AG04449 (cell line): ENCODE measurements around the gene DBET.
"Not testable (repeated sequence)": the region's sequence is repeated elsewhere in the genome, so short reads cannot be mapped to it uniquely, and the experiment has no call there.

ENCODE experiments used
- CTCF ChIA-PET: fragments of 350-600 bp; formaldehyde crosslinking; extraction: SDS; loops from one replicate; lab custom pipeline; 2021; ENCODE audit warnings: antibody characterized with exemption; lab: Yijun Ruan, JAX
- POLR2A ChIA-PET: fragments of 400-600, 350-600 bp; formaldehyde crosslinking; extraction: SDS; loops from one replicate; lab custom pipeline; 2020; ENCODE audit warnings: antibody characterized with exemption, inconsistent platforms; lab: Yijun Ruan, JAX
- DNase-seq: peaks from one replicate; pipeline ENCODE4 v3.0.0-alpha.2; 2010; ENCODE audit warnings: low read depth, low spot score
- H3K4me3 ChIP-seq: 2 replicates; pipeline ENCODE4 v1.5.1; 2011; ENCODE audit warnings: low read depth, mild to moderate bottlenecking, control low read depth, low read length
- TF ChIP-seq, protein P1 (sequence below): IDR thresholded peaks from one replicate; pipeline ENCODE4 v1.5.1; 2011; ENCODE audit warnings: mild to moderate bottlenecking, moderate library complexity, low read length, control low read depth, inconsistent platforms; ENCODE audit not compliant: insufficient read depth; ENCODE audit errors: missing control alignments

Gene DBET

DNA sequence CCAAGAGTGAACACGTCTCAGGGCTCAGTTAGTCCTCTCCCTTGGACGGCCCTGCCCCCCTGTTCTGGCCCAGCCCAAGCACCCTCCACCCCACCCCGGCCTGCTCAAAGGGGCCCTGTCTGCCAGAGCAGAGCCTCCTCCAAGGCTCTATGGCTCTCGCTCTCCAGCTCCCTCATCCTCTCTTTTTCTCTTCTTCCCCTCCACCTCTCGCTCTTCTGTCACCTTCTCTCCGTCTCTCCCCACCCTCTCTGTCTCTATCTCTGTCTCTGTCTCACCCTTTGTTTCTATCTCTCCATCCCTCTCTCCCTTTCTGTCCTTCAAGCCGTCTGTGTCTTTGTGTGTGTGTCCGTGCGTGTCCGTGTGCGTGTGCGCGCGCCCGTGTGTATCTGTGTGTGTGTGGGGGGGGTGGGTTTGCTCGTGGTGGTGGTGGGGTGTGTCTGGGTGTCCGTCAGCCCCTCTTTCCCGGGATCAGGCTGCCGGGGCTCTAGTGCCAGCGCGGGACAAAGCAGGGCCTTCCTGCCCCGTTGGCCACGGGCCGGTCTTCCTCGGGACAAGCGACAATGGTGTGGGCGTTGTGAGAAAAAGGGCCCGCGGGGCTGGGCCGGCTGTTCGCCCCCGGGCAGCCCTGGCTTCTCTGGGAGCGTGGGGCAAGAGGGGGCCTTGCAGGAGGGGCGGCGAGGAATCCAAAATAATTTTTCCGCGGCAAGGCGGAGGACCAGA, 45.9 kb upstream of the DBET start:
- TF ChIP-seq, protein P1, sequence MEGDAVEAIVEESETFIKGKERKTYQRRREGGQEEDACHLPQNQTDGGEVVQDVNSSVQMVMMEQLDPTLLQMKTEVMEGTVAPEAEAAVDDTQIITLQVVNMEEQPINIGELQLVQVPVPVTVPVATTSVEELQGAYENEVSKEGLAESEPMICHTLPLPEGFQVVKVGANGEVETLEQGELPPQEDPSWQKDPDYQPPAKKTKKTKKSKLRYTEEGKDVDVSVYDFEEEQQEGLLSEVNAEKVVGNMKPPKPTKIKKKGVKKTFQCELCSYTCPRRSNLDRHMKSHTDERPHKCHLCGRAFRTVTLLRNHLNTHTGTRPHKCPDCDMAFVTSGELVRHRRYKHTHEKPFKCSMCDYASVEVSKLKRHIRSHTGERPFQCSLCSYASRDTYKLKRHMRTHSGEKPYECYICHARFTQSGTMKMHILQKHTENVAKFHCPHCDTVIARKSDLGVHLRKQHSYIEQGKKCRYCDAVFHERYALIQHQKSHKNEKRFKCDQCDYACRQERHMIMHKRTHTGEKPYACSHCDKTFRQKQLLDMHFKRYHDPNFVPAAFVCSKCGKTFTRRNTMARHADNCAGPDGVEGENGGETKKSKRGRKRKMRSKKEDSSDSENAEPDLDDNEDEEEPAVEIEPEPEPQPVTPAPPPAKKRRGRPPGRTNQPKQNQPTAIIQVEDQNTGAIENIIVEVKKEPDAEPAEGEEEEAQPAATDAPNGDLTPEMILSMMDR = no peak

DNA sequence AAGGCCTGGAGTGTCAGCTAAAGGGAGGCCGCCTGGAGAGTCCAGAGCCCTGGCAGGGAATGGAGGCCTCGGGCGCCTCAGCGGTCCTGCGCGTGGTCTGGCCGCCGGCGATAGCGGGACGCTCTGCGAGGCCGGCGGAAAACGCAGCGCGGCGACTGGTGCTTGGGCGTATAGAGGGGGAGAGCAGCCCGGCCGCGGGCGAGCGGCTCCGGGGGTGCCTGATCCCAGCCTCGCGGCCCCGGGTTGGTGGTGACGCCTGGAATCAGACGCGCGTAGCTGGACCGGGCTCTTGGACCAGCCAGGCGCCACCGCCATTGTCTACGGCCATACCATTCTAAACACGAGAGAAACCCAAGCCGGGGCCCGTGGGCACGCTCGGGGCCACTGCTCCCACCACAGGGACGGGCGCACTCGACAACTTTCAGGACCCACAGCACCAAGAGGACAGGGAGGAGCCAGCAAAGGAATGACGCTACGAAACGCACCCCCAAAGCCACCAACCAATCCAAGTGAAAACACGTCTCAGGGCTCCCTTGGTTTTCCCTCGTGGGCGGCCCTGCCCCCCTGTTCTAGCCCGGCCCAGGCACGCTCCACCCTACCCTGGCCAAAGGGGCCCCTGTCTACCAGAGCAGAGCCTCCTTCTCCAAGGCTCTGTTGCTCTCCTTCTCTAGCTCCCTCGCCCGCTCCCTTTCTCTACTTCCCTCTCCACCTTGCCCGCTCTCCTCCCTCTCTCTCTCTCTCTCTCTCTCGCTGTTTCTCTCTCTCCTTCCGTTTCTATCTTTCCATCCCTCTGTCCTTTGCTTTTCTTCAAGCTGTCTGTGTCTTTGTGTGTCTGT, 45.1 kb upstream of the DBET start:
- POLR2A ChIA-PET = no interaction called here
- no peak for DNase-seq
- no peak overlapping the region for H3K4me3 ChIP-seq
- TF ChIP-seq, protein P1 = no peak
- CTCF ChIA-PET = no interaction called here

More for the DNA sequence above, 45.9 kb upstream of the DBET start:
- POLR2A ChIA-PET = no interaction called here
- no peak overlapping the region for H3K4me3 ChIP-seq
- CTCF ChIA-PET = no interaction called here
- no peak for DNase-seq

DNA sequence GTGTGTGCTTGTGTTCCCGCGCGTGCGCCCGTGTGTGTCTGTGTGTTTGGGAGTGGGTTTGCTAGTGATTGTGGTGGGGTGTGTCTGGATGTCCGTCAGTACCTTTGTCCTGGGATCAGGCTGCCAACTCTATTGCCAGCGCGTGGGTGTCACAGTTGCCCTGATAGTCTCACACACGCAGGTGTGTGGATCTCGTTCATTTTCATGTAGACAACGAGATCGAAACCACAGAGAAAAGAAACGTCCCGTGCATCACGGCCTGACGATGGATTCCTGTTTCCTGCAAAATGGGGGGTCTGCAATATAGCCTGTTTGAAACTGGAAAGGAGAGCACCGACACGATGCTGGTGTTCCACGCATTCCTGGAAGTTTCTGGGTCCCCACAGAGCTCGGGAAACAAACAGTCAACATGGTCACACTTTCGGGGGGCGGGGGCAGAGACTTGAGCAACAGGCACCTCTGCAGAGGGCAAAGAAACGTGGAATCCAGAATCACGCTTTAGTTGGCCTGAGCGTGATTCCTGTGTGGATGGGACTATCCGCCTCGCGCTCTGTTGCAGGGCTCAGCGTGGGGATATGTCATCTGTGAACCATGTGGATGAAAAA, 44.3 kb upstream of the DBET start:
- CTCF ChIA-PET, DNase-seq, H3K4me3 ChIP-seq, POLR2A ChIA-PET: not testable (repeated sequence)

DNA sequence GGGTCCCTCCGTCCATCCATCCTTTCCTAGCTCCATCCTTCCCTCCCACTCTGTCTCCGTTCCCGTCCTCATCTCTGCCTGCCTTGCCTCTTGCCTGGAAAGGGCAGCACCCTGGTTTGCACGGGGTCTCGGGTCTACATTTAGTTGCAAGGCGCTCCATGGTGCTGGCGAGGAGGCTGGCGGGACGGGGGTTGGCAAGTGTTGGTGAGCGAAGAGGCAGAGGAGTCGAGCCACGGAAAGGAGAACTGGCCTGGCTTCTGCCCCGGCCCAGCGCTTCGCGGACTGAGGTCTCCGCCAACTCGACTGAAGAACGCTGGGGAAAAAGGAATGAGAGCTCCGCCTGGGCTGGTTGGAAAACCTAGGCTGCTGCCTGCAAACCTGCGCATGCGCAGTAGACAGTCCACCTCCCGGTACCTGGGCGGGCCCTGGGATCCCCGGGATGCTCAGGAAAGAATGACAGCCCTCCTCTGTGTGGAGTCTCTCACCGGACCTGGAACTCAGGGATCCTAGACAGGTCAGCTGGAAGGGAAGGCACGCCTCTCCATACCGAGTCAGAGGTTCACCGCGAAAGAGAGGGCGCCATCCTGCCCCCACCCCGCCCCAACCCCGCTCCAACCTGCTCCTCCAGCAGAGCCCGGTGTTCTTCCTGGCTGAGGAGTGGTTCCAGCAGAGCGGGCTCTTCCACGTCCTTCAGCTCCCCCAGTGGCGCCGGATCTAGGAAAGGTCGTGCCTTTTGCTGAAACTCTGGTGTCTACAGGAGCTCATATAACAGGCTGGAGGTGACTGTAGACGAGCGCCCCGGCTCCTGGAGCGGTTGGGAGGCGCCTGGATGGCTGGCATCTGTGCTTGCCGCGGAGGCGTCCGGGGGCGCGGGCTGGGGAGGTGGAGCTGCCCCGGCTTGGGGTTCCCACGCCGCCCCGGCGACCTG, 43.2 kb upstream of the DBET start:
- ChIA-PET CTCF (no interaction called here), POLR2A (no interaction called here)
- TF ChIP-seq, protein P1 = no peak
- H3K4me3 ChIP-seq = no peak overlapping the region; the same call in none of the 2 replicates
- DNase-seq = no peak

DNA sequence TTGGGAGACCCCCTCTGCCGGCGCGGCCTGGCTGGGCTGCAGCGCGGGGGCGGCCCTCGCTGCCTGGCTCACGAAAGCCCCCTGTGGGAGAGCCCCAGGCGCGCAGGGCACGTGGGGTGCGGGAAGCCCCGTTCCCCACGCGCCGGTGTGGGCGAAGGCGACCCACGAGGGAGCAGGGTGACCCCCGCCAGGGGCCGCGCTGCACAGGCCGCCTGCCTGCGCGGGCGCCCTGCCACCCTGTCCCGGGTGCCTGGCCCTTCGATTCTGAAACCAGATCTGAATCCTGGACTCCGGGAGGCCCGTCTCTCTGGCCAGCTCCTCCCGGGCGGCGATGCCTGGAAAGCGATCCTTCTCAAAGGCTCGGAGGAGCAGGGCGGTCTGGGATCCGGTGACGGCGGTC, 42.3 kb upstream of the DBET start:
- DNase-seq, H3K4me3 ChIP-seq, POLR2A ChIA-PET, CTCF ChIA-PET: not testable (repeated sequence)

DNA sequence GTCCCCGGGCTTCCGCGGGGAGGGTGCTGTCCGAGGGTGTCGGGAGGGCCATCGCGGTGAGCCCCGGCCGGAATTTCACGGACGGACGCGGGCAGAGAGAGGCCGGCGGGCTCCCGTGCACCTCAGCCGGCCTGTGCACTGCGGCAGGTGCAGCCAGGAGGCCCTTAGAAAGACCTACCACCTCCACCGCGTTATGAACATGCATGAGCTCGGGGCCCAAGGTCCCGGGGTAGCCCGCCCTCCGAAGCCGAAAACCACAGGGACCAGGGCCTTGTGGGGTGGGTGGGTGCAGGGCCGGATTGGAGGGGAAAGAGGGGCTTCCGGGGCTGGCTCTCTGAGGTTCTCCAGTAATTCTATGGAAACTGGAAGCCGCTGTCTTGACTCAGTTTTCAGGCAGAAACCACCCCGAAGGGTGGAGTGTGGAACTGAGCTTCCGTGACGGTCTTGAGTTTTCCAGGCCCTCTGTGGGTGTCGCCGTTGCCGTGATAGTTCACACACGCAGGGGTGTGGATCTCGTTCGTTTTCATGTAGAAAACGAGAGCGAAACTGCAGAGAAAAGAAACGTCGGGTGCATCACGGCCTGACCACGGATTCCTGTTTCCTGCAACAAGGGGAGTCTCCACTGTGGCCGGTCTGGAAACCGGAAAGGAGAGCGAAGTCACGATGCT, 41.6 kb upstream of the DBET start:
- H3K4me3 ChIP-seq, CTCF ChIA-PET, DNase-seq, POLR2A ChIA-PET: not testable (repeated sequence)

DNA sequence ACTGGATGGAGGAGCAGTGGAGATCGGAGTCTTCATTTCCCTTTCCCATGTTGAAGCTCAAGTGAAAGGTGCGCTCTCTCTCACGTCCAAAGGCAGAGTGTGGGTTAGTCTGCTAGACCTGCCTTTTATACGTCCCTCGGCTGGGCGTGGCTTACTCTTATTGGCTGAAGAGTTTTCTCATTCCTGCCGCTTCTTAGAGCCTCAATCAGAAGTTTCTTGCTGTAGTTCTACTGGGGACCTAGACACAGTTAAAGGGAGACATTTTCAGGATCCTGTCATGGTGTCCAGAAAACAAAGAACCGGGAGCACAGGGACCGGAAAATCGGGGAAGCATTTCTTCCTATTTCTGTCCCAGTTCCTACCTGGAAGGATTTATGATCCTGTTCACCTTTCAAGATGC, 37.1 kb upstream of the DBET start, which contains the start of gene FRG2:
Gene FRG2 (minus strand): TSS at position 101 of the 400 bp plus-strand sequence. CDS start 52 bp downstream, at position 49.
- POLR2A ChIA-PET, DNase-seq, CTCF ChIA-PET, H3K4me3 ChIP-seq: not testable (repeated sequence)

DNA sequence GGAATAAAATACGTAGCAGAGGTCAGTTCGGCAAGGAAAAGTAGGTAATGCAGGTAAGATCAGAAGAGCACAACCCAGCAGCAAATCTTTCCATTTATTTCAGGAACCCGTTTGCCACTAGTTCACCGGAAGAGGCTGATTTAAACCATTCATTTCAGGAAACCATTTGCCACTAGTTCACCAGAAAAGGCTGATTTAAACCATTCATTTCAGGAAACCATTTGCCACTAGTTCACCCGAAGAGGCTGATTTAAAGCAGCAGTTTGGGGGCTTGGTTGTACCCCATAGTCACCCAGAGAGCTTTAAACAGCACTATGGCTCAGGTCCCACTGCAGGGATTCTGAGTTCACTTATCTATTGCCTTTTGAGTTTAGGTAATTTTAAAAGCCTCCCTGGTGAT, 33.0 kb upstream of the DBET start:
- POLR2A ChIA-PET, CTCF ChIA-PET, DNase-seq, H3K4me3 ChIP-seq: not testable (repeated sequence)

DNA sequence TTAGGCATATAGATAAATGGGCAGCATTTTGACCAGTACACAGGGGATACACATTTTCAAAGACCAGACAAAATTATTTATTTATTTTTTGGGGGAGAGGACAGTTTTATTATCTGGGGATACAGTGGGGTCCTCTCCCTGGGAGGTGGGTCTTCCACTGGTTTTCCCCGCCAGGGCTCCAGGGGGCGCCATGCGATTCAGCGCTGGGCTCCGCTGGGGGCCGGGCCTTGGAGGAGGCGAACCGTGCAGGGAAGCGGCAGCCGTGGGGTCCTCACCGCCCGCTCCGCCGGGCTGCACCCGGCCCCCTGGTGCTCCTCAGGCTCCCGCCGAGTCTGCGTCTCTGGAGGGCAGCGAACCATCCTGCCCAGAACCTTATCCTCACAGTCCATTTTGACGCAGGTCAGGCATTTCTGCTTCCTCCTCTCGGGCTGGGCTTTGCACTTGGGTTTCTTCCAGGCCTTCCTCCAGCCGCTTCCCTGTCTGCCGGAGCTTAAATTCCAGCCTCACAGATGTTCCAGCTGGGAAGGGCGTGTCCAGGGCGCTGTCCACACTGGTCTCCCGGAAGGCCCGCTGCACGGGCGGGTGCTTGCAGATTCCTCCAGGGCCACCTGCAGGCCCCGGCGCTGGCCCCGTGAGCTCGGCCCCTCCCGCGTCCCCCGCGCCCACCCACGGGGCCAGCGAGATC, 26.5 kb upstream of the DBET start:
- CTCF ChIA-PET, H3K4me3 ChIP-seq, POLR2A ChIA-PET, DNase-seq: not testable (repeated sequence)

DNA sequence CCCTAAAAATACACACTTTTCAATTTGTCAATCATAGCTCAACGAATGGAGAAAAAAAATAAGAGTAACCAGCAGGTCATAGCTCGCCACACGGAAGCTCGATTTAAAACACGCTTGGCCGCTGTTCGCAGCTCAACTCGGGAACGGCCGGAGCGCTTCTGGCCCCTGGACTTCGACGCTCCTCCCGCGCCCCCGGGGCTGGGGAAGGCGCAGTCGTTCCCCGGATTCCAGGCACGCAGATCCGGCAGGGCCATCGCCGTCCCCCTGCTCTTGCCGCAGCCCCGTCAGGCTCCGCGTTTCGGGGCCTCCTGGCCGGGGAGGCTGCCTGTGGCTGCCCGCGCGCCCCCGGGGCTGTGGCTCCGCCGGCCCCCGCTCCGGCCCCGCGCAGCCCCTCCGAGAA, 23.4 kb upstream of the DBET start:
- H3K4me3 ChIP-seq, CTCF ChIA-PET, DNase-seq, POLR2A ChIA-PET: not testable (repeated sequence)

DNA sequence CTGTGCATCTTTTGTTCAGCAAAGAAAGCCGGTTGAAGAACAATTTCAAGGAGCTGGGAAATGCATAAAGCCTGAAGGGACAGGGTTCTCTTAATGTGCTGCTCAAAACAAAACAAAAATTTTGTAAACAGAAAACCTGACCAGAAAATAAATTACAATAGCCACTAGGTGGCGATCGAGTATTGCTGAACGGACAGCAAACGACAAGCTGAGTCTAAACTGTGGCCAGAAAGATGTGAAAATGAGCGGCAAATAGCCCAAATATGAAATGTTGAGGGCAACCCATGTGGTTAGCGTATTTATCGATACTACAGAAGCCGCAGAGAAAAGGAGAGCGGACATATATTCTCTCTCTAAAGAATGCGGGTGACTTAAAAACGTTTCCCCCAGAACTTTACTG, 16.7 kb upstream of the DBET start:
- POLR2A ChIA-PET, DNase-seq, CTCF ChIA-PET, H3K4me3 ChIP-seq: not testable (repeated sequence)
